Suppressor macrophage treated with lipopolysaccharide for 1 hour (primary cell): ENCODE data around the gene HCFC1.

Source experiments
- DNase-seq, 3 donors: peaks; one replicate each; pipeline ENCODE4 v3.0.0-alpha.2; 2020 to 2022

The HCFC1 gene

GRCh38 chrX:153902385-153902784 is 69.2 kb downstream of the HCFC1 start:
- no peak for DNase-seq

- DNase-seq, result no peak
Measured at GRCh38 chrX:153901753-153902140, 69.9 kb downstream of the HCFC1 start.

GRCh38 chrX:153900831-153901752 is 70.5 kb downstream of the HCFC1 start:
- peak; percentile 89 to 91 (median 90) for DNase-seq

GRCh38 chrX:153897899-153898298 is 73.7 kb downstream of the HCFC1 start:
- no peak for DNase-seq
